BLaER1 (cell line): Measurements from ENCODE around the gene HDX.
"Not testable (repeated sequence)": the region's sequence is repeated elsewhere in the genome, so short reads cannot be mapped to it uniquely, and the experiment has no call there.

ENCODE experiments used
- H3K27ac ChIP-seq: shearing (Covaris generic); formaldehyde crosslinking; 2 replicates; pipeline ENCODE4 v1.8.1; 2022
- H3K27me3 ChIP-seq: shearing (Covaris generic); formaldehyde crosslinking; 2 replicates; pipeline ENCODE4 v1.8.1; 2022
- H3K36me3 ChIP-seq: shearing (Covaris generic); formaldehyde crosslinking; 2 replicates; pipeline ENCODE4 v1.8.1; 2022
- H3K4me1 ChIP-seq: shearing (Covaris generic); formaldehyde crosslinking; 2 replicates; pipeline ENCODE4 v1.8.1; 2022
- H3K4me2 ChIP-seq: shearing (Covaris generic); formaldehyde crosslinking; 2 replicates; pipeline ENCODE4 v1.8.1; 2022
- H3K4me3 ChIP-seq: shearing (Covaris generic); formaldehyde crosslinking; 2 replicates; pipeline ENCODE4 v1.8.1; 2022
- H3K9ac ChIP-seq: shearing (Covaris generic); formaldehyde crosslinking; 2 replicates; pipeline ENCODE4 v1.8.1; 2022
- H3K9me3 ChIP-seq: shearing (Covaris generic); formaldehyde crosslinking; 2 replicates; pipeline ENCODE4 v1.8.1; 2022
- H4K20me1 ChIP-seq: shearing (Covaris generic); formaldehyde crosslinking; 2 replicates; pipeline ENCODE4 v1.8.1; 2022
- Cebpa-rat ChIP-seq: shearing (Covaris generic); IDR thresholded peaks from 2 replicates; pipeline ENCODE4 v1.8.1; 2022

The HDX gene

GRCh38 chrX:84340968-84341367 lies 161.3 kb downstream of the HDX start:
- no peak overlapping the region for H3K4me3 ChIP-seq
- H3K4me1 ChIP-seq, result no peaks in the 10 kb centered on the region
- no peaks in the 10 kb centered on the region for H3K36me3 ChIP-seq
- TF ChIP-seq Cebpa-rat, result no peak
- no peaks in the 10 kb centered on the region for H3K9me3 ChIP-seq
- no peak overlapping the region for H3K4me2 ChIP-seq
- H4K20me1 ChIP-seq, result no peaks in the 10 kb centered on the region; the same call in 1 of the 2 replicates
- H3K9ac ChIP-seq, result no peak overlapping the region
- peaks cover 78% of the 10 kb centered on the region for H3K27me3 ChIP-seq
- H3K27ac ChIP-seq, result no peak overlapping the region

- Histone ChIP-seq H3K4me3 (no peak overlapping the region), H4K20me1 (no peaks in the 10 kb centered on the region; the same call in 1 of the 2 replicates), H3K4me1 (no peaks in the 10 kb centered on the region), H3K4me2 (no peak overlapping the region), H3K27me3 (peaks cover 77% of the 10 kb centered on the region), H3K9ac (no peak overlapping the region), H3K36me3 (no peaks in the 10 kb centered on the region), H3K27ac (no peak overlapping the region), H3K9me3 (no peaks in the 10 kb centered on the region)
- TF ChIP-seq Cebpa-rat, result no peak
Observed at GRCh38 chrX:84339507-84340364, 162.5 kb downstream of the HDX start.

GRCh38 chrX:84336646-84337045 lies 165.6 kb downstream of the HDX start:
- Histone ChIP-seq H3K27me3 (peaks cover 62% of the 10 kb centered on the region), H3K27ac (no peak overlapping the region), H3K9me3 (no peaks in the 10 kb centered on the region), H3K36me3 (no peaks in the 10 kb centered on the region), H3K4me3 (no peak overlapping the region), H3K9ac (no peak overlapping the region), H3K4me2 (no peak overlapping the region), H3K4me1 (0 out of 2 replicates have a peak, but pooled peaks cover 6% of the 10 kb centered on the region), H4K20me1 (no peaks in the 10 kb centered on the region; the same call in 1 of the 2 replicates)
- TF ChIP-seq Cebpa-rat, result no peak

- Histone ChIP-seq H3K4me2 (no peak overlapping the region), H3K9ac (no peak overlapping the region), H3K4me3 (no peak overlapping the region), H3K36me3 (no peaks in the 10 kb centered on the region), H4K20me1 (no peaks in the 10 kb centered on the region; the same call in 1 of the 2 replicates), H3K9me3 (no peaks in the 10 kb centered on the region), H3K27me3 (peaks cover 49% of the 10 kb centered on the region), H3K4me1 (0 out of 2 replicates have a peak, but pooled peaks cover 6% of the 10 kb centered on the region), H3K27ac (no peak overlapping the region)
- TF ChIP-seq Cebpa-rat, result no peak
Observed at GRCh38 chrX:84335121-84335520, 167.1 kb downstream of the HDX start.

GRCh38 chrX:84322083-84322827 lies 180.0 kb downstream of the HDX start:
- H3K4me2 ChIP-seq, result no peak overlapping the region
- H3K9ac ChIP-seq, result no peak overlapping the region
- no peak for TF ChIP-seq Cebpa-rat
- H3K4me1 ChIP-seq, result no peaks in the 10 kb centered on the region
- H4K20me1 ChIP-seq, result no peaks in the 10 kb centered on the region
- no peak overlapping the region for H3K27ac ChIP-seq
- H3K36me3 ChIP-seq, result no peaks in the 10 kb centered on the region
- H3K27me3 ChIP-seq, result peaks cover 75% of the 10 kb centered on the region
- no peak overlapping the region for H3K4me3 ChIP-seq
- no peaks in the 10 kb centered on the region for H3K9me3 ChIP-seq

GRCh38 chrX:84320614-84321013 lies 181.6 kb downstream of the HDX start:
- no peaks in the 10 kb centered on the region for H4K20me1 ChIP-seq
- H3K27me3 ChIP-seq, result peaks cover 77% of the 10 kb centered on the region
- H3K9me3 ChIP-seq, result no peaks in the 10 kb centered on the region
- no peak for TF ChIP-seq Cebpa-rat
- H3K9ac ChIP-seq, result no peak overlapping the region
- no peaks in the 10 kb centered on the region for H3K4me1 ChIP-seq
- H3K4me2 ChIP-seq, result no peak overlapping the region
- H3K27ac ChIP-seq, result no peak overlapping the region
- no peaks in the 10 kb centered on the region for H3K36me3 ChIP-seq
- H3K4me3 ChIP-seq, result no peak overlapping the region

- no peaks in the 10 kb centered on the region for H4K20me1 ChIP-seq
- no peak overlapping the region for H3K4me3 ChIP-seq
- no peak overlapping the region for H3K4me2 ChIP-seq
- peaks cover 77% of the 10 kb centered on the region for H3K27me3 ChIP-seq
- H3K36me3 ChIP-seq, result no peaks in the 10 kb centered on the region
- H3K4me1 ChIP-seq, result no peaks in the 10 kb centered on the region
- no peak overlapping the region for H3K9ac ChIP-seq
- no peak for TF ChIP-seq Cebpa-rat
- peaks cover 2% of the 10 kb centered on the region; the same call in 1 of the 2 replicates for H3K9me3 ChIP-seq
- no peak overlapping the region for H3K27ac ChIP-seq
Observed at GRCh38 chrX:84320023-84320422, 182.2 kb downstream of the HDX start.

- no peak overlapping the region for H3K4me3 ChIP-seq
- H3K36me3 ChIP-seq, result no peaks in the 10 kb centered on the region
- no peaks in the 10 kb centered on the region for H4K20me1 ChIP-seq
- H3K27me3 ChIP-seq, result peaks cover 76% of the 10 kb centered on the region
- H3K4me1 ChIP-seq, result no peaks in the 10 kb centered on the region
- no peak for TF ChIP-seq Cebpa-rat
- no peak overlapping the region for H3K27ac ChIP-seq
- peaks cover 4% of the 10 kb centered on the region; the same call in 1 of the 2 replicates for H3K9me3 ChIP-seq
- no peak overlapping the region for H3K4me2 ChIP-seq
- no peak overlapping the region for H3K9ac ChIP-seq
Observed at GRCh38 chrX:84318661-84319060, 183.6 kb downstream of the HDX start.

- H3K9ac ChIP-seq, H3K4me2 ChIP-seq, H3K4me1 ChIP-seq, H4K20me1 ChIP-seq, H3K27ac ChIP-seq, H3K4me3 ChIP-seq, H3K36me3 ChIP-seq, H3K9me3 ChIP-seq: not testable (repeated sequence)
- H3K27me3 ChIP-seq, result peaks cover 70% of the 10 kb centered on the region
Observed at GRCh38 chrX:84315946-84316345, 186.3 kb downstream of the HDX start.
